GM13977 (cell line): ENCODE measurements around the gene PARD3.
A peak's percentile ranks its signal among the peaks of the same experiment; 100 is the strongest.
"Not testable (repeated sequence)": the region's sequence is repeated elsewhere in the genome, so short reads cannot be mapped to it uniquely, and the experiment has no call there.

Source experiments
- DNase-seq: peaks from one replicate; pipeline ENCODE4 v3.0.0; 2012; ENCODE audit warnings: low spot score
- in situ Hi-C: fragments of 300-500 bp; cut with MboI; formaldehyde crosslinking; loops from one replicate; pipeline ENCODE4 v1.12.0; 2022; ENCODE audit warnings: low sequenced_read_pairs, low pct_unique_long_range_greater_than_20kb, mixed read lengths, inconsistent platforms; ENCODE audit not compliant: unreplicated experiment
- TF ChIP-seq, protein P1 (sequence below): IDR thresholded peaks from 2 replicates; pipeline ENCODE4 v1.5.1; 2012; ENCODE audit warnings: mild to moderate bottlenecking, control low read depth; ENCODE audit not compliant: insufficient read depth; ENCODE audit errors: extremely low read depth, missing control alignments

PARD3 gene

DNA sequence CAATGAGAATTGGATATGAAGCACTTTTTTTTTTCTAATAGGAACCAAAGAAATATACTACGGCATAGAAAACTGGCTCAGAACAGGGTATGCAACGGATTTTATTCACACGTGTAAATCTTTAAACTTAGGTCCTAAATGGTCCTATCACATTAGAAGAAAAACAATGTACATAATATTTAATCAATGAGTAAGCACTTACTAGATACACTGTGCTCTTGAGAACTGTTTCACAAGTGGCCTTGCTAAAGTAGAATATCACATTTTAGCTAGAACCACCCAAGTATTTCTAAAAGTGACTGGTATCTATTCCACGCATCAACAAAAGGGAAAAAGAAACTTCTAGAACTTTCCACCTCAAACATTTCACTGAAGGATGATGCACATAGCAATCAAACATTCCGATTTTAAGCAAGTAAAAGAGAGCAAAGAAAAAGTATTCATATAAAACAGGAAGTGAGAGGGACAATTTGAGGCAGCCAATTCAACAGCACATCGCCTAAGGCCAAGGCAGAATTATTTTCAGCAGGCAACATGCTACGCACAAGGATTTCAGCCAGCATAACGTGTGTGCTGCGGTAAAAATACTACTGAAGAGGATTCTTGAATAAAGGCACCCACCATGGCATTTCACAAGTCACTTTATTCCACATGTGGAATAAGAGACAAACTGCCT lies 55.8 kb downstream of the PARD3 start:
- DNase-seq, result no peak
- TF ChIP-seq, protein P1, sequence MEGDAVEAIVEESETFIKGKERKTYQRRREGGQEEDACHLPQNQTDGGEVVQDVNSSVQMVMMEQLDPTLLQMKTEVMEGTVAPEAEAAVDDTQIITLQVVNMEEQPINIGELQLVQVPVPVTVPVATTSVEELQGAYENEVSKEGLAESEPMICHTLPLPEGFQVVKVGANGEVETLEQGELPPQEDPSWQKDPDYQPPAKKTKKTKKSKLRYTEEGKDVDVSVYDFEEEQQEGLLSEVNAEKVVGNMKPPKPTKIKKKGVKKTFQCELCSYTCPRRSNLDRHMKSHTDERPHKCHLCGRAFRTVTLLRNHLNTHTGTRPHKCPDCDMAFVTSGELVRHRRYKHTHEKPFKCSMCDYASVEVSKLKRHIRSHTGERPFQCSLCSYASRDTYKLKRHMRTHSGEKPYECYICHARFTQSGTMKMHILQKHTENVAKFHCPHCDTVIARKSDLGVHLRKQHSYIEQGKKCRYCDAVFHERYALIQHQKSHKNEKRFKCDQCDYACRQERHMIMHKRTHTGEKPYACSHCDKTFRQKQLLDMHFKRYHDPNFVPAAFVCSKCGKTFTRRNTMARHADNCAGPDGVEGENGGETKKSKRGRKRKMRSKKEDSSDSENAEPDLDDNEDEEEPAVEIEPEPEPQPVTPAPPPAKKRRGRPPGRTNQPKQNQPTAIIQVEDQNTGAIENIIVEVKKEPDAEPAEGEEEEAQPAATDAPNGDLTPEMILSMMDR, result no peak
- in situ Hi-C loops, result no loop called here

DNA sequence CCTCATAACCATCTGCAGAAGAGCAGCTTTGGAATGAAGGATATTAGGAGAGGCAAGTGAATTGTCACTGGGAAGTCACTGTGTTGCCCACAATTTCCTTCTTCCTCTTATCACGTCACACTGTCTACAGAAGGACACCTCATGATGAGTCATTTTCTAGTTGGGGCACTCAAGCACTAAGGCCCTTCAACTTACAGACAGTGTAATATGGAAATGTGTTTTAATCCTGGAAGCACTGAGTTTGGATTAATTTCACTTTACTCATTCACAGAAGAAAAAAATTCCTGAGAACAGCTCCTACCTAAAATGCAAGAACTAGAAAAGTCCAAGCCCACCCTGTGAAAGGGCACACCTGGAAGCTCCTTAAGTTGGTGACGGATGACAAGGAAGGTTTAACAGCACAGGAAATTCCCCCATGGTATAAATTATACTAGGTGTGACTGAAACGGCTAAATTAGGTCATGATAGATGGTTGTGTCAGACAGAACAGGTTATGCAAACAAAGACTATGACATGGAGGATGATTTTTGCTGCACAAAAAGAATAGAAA lies 56.6 kb downstream of the PARD3 start:
- TF ChIP-seq, protein P1, result no peak
- in situ Hi-C loops, result no loop called here
- DNase-seq, result peak; percentile 28

DNA sequence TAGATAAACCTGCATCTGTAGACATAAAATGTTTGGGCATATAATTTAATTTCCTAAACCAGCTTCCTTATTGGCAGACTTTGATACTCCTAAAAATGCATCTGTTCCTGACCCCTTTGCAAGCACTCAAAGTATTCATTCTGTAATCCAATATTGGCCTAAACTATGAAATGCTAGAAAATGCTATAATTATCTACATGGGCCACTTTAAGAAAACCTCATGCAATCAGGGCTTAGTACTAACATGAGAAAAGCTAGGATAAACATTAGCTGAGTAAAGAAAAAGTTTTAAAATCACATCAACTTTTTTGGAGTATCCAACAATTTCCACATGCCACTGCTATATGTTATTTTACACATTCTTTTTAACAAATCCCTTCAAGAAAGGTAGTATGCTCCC lies 57.2 kb downstream of the PARD3 start:
- DNase-seq, result no peak
- TF ChIP-seq, protein P1, result no peak
- in situ Hi-C loops, result no loop called here

DNA sequence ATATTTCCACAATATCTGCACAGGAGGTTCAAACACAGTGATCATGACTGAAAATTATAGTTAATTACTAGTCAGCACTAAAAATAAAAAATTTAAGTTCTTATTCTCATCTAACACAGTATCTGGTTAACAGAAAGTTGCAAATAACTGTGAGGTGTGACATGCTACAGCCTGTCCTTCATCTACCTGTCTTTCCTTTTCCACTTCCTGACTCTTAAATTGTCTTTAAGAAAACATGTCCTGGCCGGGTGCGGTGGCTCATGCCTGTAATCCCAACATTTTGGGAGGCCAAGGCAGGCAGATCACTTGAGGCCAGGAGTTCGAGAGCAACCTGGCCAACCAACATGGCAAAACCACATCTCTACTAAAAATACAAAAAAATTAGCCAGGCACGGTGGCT lies 57.9 kb downstream of the PARD3 start:
- in situ Hi-C loops, DNase-seq: not testable (repeated sequence)

DNA sequence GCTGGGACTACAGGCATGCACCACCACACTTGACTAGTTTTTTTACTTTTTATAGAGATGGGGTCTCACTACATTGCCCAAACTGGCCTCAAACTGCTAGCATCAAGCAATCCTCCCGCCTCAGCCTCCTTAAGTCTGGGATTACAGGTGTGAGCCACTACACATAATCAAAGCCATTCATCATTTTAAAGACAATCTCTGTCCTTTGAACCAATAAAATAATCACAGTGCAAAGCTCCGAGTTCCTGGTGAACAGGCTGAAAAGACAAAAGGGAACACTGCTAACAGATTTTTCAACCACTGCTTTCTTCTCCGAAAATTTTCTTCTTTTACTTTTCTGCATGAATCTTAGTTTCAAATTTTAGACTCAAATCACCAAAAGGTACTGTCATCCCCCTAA lies 58.5 kb downstream of the PARD3 start:
- in situ Hi-C loops, result no loop called here
- no peak for DNase-seq
- TF ChIP-seq, protein P1, result no peak

DNA sequence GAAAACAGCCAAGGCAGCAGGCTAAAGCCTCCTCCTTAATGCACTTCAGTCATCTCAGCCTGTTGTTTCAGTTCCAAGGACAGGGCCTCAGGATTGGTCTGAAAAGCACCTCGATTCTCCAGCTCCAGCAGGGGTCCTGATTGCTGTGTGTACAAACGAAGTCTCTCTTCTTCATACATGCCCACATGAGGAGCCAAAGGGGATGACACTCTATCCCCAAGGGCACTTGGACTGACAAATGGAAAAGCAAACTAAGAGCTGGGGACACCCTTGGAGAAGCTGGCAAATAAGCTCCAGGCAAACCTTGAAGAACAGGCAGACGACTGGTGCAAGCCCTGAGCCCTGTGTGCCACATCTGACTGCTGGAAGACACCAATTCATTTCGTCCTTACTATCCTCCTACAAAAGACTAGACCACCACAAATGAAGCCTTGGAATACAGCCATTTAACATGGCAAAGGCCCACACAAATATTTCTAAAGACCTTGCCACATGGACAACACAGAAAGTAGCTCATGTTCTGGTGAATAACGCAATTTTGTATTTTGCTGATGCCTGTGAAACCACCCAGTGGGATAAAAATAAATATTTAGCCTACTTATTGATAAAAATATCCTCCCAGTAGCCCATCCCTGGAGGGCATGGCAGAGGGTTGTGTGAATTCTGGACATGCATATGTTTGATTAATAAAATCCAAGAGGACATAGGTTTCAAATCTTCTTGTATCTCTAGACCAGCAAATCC lies 61.9 kb downstream of the PARD3 start:
- TF ChIP-seq, protein P1, result no peak
- DNase-seq, result no peak
- in situ Hi-C loops, result no loop called here

DNA sequence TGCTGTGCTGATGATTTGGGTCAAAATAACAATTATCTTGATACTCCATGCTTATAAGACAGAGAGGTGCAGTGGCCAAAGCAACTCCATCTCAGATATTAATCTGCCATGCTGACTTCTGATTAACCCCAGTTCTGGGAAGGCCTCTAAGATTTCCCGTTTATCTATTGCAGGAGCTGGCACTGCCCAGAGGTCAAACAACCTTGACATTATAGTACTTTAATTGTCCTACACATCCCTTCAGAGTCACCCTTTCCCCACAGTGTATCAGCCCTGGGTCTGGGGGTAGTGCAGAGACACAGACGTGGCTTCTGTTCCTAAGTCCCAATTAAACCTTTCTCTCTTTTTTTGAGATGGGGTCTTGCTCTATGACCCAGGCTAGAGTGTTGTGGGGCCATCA lies 63.8 kb downstream of the PARD3 start:
- DNase-seq, result no peak
- in situ Hi-C loops, result no loop called here
- TF ChIP-seq, protein P1, result no peak

DNA sequence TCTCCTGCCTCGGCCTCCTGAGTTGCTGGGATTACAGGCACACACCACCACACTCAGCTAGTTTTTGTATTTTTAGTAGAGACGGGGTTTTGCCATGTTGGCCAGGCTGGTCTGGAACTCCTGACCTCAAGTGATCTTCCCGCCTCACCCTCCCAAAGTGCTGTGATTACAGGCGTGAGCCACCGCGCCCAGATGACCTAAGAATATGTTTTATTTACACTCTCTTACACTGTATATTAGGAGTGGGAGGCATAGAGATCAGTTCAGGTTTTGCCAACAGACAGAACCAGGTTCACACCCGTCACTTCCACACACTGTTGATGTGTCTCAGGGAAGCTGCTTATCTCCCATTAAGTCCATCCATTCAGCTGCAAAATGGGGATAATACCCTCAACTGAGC lies 64.3 kb downstream of the PARD3 start:
- DNase-seq, in situ Hi-C loops: not testable (repeated sequence)
